ENCODE results near the gene HS6ST1.

DNA sequence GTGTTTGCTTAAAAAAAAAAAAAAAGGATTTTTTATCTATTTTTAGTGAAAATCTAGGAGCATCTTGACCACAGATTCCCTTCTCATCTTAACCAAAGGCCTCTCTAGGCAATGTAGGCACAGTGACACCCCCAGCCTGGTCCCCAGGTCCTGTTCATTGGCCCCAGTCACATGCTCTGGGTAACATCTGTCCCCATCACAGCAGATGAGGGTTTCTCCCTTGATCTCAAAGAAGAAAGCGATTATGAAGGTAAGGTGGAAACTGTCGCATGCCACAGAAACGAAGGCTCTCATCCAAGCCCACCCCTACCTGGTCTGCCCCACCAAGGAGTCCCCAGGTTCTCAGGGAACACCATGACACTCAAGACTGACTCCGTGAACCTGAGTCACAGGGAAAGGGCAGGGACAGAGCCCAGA is 4.7 kb downstream of the HS6ST1 start:
- TF ChIP-seq, protein P1, sequence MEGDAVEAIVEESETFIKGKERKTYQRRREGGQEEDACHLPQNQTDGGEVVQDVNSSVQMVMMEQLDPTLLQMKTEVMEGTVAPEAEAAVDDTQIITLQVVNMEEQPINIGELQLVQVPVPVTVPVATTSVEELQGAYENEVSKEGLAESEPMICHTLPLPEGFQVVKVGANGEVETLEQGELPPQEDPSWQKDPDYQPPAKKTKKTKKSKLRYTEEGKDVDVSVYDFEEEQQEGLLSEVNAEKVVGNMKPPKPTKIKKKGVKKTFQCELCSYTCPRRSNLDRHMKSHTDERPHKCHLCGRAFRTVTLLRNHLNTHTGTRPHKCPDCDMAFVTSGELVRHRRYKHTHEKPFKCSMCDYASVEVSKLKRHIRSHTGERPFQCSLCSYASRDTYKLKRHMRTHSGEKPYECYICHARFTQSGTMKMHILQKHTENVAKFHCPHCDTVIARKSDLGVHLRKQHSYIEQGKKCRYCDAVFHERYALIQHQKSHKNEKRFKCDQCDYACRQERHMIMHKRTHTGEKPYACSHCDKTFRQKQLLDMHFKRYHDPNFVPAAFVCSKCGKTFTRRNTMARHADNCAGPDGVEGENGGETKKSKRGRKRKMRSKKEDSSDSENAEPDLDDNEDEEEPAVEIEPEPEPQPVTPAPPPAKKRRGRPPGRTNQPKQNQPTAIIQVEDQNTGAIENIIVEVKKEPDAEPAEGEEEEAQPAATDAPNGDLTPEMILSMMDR (IDR thresholded peaks at IDR 0.05): no peak
- no peak for TF ChIP-seq POLR2A (IDR thresholded peaks at IDR 0.05)
